Hepatocyte (in vitro differentiated cells): ENCODE results near the gene C7orf57. TPM values are rescaled to one million over a fixed set of nuclear protein-coding genes. Genes with fewer than 3 reads are reported as not detected.
"Not testable (repeated sequence)": the region's sequence is repeated elsewhere in the genome, so short reads cannot be mapped to it uniquely, and the experiment has no call there.

Experiments
- DNase-seq: peaks from one replicate; pipeline ENCODE4 v3.0.0-alpha.2; 2016; ENCODE audit warnings: low spot score
- H2AFZ ChIP-seq: fragments of 200-600 bp; sonication (generic); 2 replicates; pipeline ENCODE4 v1.6.0; 2016; ENCODE audit warnings: antibody characterized with exemption, mild to moderate bottlenecking
- H3K27ac ChIP-seq: fragments of 200-600 bp; sonication (generic); 2 replicates; pipeline ENCODE4 v1.5.1; 2016; ENCODE audit warnings: mild to moderate bottlenecking
- H3K27me3 ChIP-seq: fragments of 200-600 bp; sonication (generic); 2 replicates; pipeline ENCODE4 v1.6.1; 2016
- H3K36me3 ChIP-seq: fragments of 200-600 bp; sonication (generic); replicated peaks from 2 replicates; pipeline ENCODE4 v1.5.1; 2016; ENCODE audit warnings: low read depth; ENCODE audit not compliant: insufficient read depth
- H3K4me1 ChIP-seq: fragments of 200-600 bp; sonication (generic); 2 replicates; pipeline ENCODE4 v1.5.1; 2016; ENCODE audit warnings: mild to moderate bottlenecking, moderate library complexity; ENCODE audit not compliant: insufficient read depth
- H3K4me2 ChIP-seq: fragments of 200-600 bp; sonication (generic); 2 replicates; pipeline ENCODE4 v1.6.0; 2016
- H3K4me3 ChIP-seq: fragments of 200-600 bp; sonication (generic); 2 replicates; pipeline ENCODE4 v1.5.1; 2016; ENCODE audit warnings: mild to moderate bottlenecking
- H3K79me2 ChIP-seq: fragments of 200-600 bp; sonication (generic); 2 replicates; pipeline ENCODE4 v1.6.0; 2017; ENCODE audit warnings: mild to moderate bottlenecking
- H3K9me2 ChIP-seq: fragments of 200-600 bp; sonication (generic); replicated peaks from 2 replicates; pipeline ENCODE4 v1.6.0; 2017; ENCODE audit warnings: mild to moderate bottlenecking; ENCODE audit not compliant: insufficient read depth
- H3K9me3 ChIP-seq: fragments of 200-600 bp; sonication (generic); 2 replicates; pipeline ENCODE4 v1.5.1; 2016; ENCODE audit warnings: low read depth, mild to moderate bottlenecking
- H4K20me1 ChIP-seq: fragments of 200-600 bp; sonication (generic); 2 replicates; pipeline ENCODE4 v1.6.0; 2016; ENCODE audit warnings: mild to moderate bottlenecking; ENCODE audit not compliant: insufficient read depth, poor library complexity, severe bottlenecking
- CTCF ChIP-seq: fragments of 200-600 bp; sonication (generic); IDR thresholded peaks from 2 replicates; pipeline ENCODE4 v1.5.1; 2016; ENCODE audit warnings: antibody characterized with exemption, mild to moderate bottlenecking; ENCODE audit not compliant: poor library complexity
- EZH2 ChIP-seq: fragments of 200-600 bp; sonication (generic); IDR thresholded peaks from 2 replicates; pipeline ENCODE4 v1.6.1; 2016; ENCODE audit warnings: antibody characterized with exemption, mild to moderate bottlenecking, borderline replicate concordance
- EZH2phosphoT487 ChIP-seq: fragments of 200-600 bp; sonication (generic); IDR thresholded peaks from one replicate; pipeline ENCODE4 v1.6.1; 2018; ENCODE audit warnings: antibody characterized with exemption, mild to moderate bottlenecking, low read depth, moderate library complexity; ENCODE audit not compliant: unreplicated experiment, severe bottlenecking
- WGBS: methylation state at CpG from one replicate; pipeline ENCODE4 v1.1.6; 2016; ENCODE audit warnings: low lambda C conversion rate; ENCODE audit errors: missing lambda C conversion rate; 5-methylcytosine and 5-hydroxymethylcytosine counted together
- polyA plus RNA-seq: library from polyadenylated mRNA; unstranded; fragments of >200 nt; fragmentation: Nextera tagmentation; extraction: Ambion mirVana; gene quantifications from 2 replicates; pipeline ENCODE4 v1.2.1, GENCODE V29; 2016
- total RNA-seq: library from RNA; depleted of rRNA; stranded (reverse); fragments of >200 nt; gene quantifications from 2 replicates; pipeline ENCODE4 v1.2.3, GENCODE V29; 2014

C7orf57 gene
- total and polyA plus RNA-seq, 2 experiments from 2014 or later, result 0.43 TPM; not detected in 1

- Histone ChIP-seq H4K20me1 (no peaks in the 10 kb centered on the region), H3K4me3 (no peak overlapping the region), H3K9me2 (no peaks in the 10 kb centered on the region), H3K36me3 (no peaks in the 10 kb centered on the region), H2AFZ (no peak overlapping the region), H3K4me2 (no peak overlapping the region), H3K79me2 (no peaks in the 10 kb centered on the region), H3K9me3 (no peaks in the 10 kb centered on the region), H3K27me3 (no peaks in the 10 kb centered on the region), H3K27ac (no peak overlapping the region), H3K4me1 (no peaks in the 10 kb centered on the region)
- 94% methylated on average over 12 of the region's 12 CpGs for WGBS
- DNase-seq, result no peak
- TF ChIP-seq CTCF (no peak), EZH2 (no peak), EZH2phosphoT487 (no peak)
Observed at GRCh38 chr7:47999413-47999812, 35.9 kb upstream of the C7orf57 start.

DNA sequence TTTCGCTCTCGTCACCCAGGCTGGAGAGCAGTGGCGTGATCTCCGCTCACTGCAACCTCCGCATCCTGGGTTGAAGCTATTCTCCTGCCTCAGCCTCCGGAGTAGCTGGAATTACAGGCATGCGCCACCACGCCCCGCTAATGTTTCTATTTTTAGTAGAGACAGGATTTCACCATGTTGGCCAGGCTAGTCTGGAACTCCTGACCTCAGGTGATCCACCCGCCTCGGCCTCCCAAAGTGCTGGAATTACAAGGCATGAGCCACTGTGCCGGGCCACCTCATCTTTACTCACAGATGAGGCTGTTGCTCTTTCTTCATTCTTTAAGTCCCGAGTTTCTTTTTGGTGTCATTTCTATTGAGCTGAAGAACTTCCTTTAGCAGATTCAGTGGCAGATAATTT, 35.2 kb upstream of the C7orf57 start:
- H3K36me3 ChIP-seq, H3K4me2 ChIP-seq, H3K27me3 ChIP-seq, DNase-seq, H3K4me3 ChIP-seq, H2AFZ ChIP-seq, H3K4me1 ChIP-seq, H4K20me1 ChIP-seq, H3K9me2 ChIP-seq, H3K79me2 ChIP-seq, H3K27ac ChIP-seq, H3K9me3 ChIP-seq: not testable (repeated sequence)
- WGBS, result 92% methylated on average over 13 of the region's 13 CpGs

DNA sequence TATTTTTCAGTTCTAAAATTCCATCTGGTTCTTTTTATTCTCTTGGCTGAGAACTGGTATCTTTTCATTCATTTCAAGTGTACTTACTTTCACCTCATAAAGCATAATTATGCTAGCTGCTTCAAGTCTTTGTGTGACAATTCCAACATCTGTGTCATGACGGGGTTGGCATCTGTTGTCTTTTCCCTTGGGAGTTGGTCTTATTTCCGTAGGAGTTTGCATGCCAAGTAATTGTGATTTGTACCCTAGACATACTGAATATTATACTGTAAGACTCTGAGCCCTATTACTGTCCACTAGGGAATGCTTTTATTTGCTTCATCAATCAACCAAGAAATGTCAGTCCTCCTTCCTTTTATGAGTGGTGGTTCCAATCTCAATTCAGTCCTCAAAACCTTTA, 31.3 kb upstream of the C7orf57 start:
- no peaks in the 10 kb centered on the region for H4K20me1 ChIP-seq
- H2AFZ ChIP-seq, result no peak overlapping the region
- 69% methylated on average over 2 of the region's 2 CpGs for WGBS

GRCh38 chr7:48004638-48005037, 30.7 kb upstream of the C7orf57 start:
- no peak overlapping the region for H2AFZ ChIP-seq
- H3K4me2 ChIP-seq, result no peak overlapping the region
- H3K79me2 ChIP-seq, result no peaks in the 10 kb centered on the region
- no peak for DNase-seq
- WGBS, result 55% methylated on average over 5 of the region's 5 CpGs
- H3K27me3 ChIP-seq, result no peaks in the 10 kb centered on the region
- H3K4me3 ChIP-seq, result no peak overlapping the region
- no peak overlapping the region for H3K27ac ChIP-seq
- no peaks in the 10 kb centered on the region for H3K4me1 ChIP-seq
- no peaks in the 10 kb centered on the region for H3K36me3 ChIP-seq
- no peaks in the 10 kb centered on the region for H3K9me2 ChIP-seq
- H4K20me1 ChIP-seq, result no peaks in the 10 kb centered on the region
- no peaks in the 10 kb centered on the region for H3K9me3 ChIP-seq
- TF ChIP-seq CTCF (no peak), EZH2phosphoT487 (no peak), EZH2 (no peak)

More for the DNA sequence above, 31.3 kb upstream of the C7orf57 start:
- Histone ChIP-seq H3K9me2 (no peaks in the 10 kb centered on the region), H3K9me3 (no peaks in the 10 kb centered on the region), H3K4me3 (no peak overlapping the region), H3K27me3 (no peaks in the 10 kb centered on the region), H3K36me3 (no peaks in the 10 kb centered on the region), H3K4me1 (no peaks in the 10 kb centered on the region), H3K79me2 (no peaks in the 10 kb centered on the region), H3K27ac (no peak overlapping the region), H3K4me2 (no peak overlapping the region)
- no peak for DNase-seq
- TF ChIP-seq EZH2phosphoT487 (no peak), EZH2 (no peak), CTCF (no peak)
